ENCODE measurements around the gene KRT12. TPM values are rescaled to one million over a fixed set of nuclear protein-coding genes. Genes with fewer than 3 reads are reported as not detected.
"Not testable (repeated sequence)": the region's sequence is repeated elsewhere in the genome, so short reads cannot be mapped to it uniquely, and the experiment has no call there.

KRT12 gene
- total RNA-seq, 1 donor from 2014 or later: not detected

- intact Hi-C loops (cut with DNase I): no loop called here
- Histone ChIP-seq H3K36me3 (no peaks in the 10 kb centered on the region), H3K27ac (no peak overlapping the region), H3K4me1 (no peaks in the 10 kb centered on the region), H3K4me3 (no peak overlapping the region), H3K27me3 (ENCODE audit: low read depth) (peaks cover 9% of the 10 kb centered on the region), H3K9me3 (no peaks in the 10 kb centered on the region)
- DNase-seq (no peak), ATAC-seq (no peak)
- TF ChIP-seq CTCF (IDR thresholded peaks at IDR 0.05): no peak
Observed at GRCh38 chr17:40862985-40863733, 3.9 kb downstream of the KRT12 start.

GRCh38 chr17:40859536-40859935 lies 7.5 kb downstream of the KRT12 start:
- H3K27me3 ChIP-seq (ENCODE audit: low read depth): peaks cover 9% of the 10 kb centered on the region
- H3K27ac ChIP-seq: no peak overlapping the region
- no peaks in the 10 kb centered on the region for H3K4me1 ChIP-seq
- ATAC-seq: no peak
- intact Hi-C loops (cut with DNase I): no loop called here
- no peaks in the 10 kb centered on the region for H3K9me3 ChIP-seq
- no peak overlapping the region for H3K4me3 ChIP-seq
- DNase-seq: no peak
- no peak for TF ChIP-seq CTCF (IDR thresholded peaks at IDR 0.05)
- no peaks in the 10 kb centered on the region for H3K36me3 ChIP-seq

GRCh38 chr17:40858667-40859066 lies 8.4 kb downstream of the KRT12 start:
- H3K27me3 ChIP-seq (ENCODE audit: low read depth); DNase-seq; H3K4me3 ChIP-seq; H3K36me3 ChIP-seq; H3K27ac ChIP-seq; H3K4me1 ChIP-seq; ATAC-seq; H3K9me3 ChIP-seq; intact Hi-C loops (cut with DNase I): not testable (repeated sequence)

- TF ChIP-seq CTCF (IDR thresholded peaks at IDR 0.05): no peak
- Histone ChIP-seq H3K9me3 (no peaks in the 10 kb centered on the region), H3K4me3 (no peak overlapping the region), H3K27ac (no peak overlapping the region), H3K27me3 (ENCODE audit: low read depth) (no peaks in the 10 kb centered on the region), H3K36me3 (no peaks in the 10 kb centered on the region), H3K4me1 (no peaks in the 10 kb centered on the region)
- DNase-seq (no peak), ATAC-seq (no peak)
- intact Hi-C loops (cut with DNase I): no loop called here
Observed at GRCh38 chr17:40857535-40857934, 9.5 kb downstream of the KRT12 start.

- no peaks in the 10 kb centered on the region for H3K4me1 ChIP-seq
- no peaks in the 10 kb centered on the region for H3K9me3 ChIP-seq
- no peak for DNase-seq
- H3K27ac ChIP-seq: no peak overlapping the region
- no peak for TF ChIP-seq CTCF (IDR thresholded peaks at IDR 0.05)
- no peaks in the 10 kb centered on the region for H3K36me3 ChIP-seq
- no peak overlapping the region for H3K4me3 ChIP-seq
- H3K27me3 ChIP-seq (ENCODE audit: low read depth): peaks cover 5% of the 10 kb centered on the region
- intact Hi-C loops (cut with DNase I): no loop called here
- no peak for ATAC-seq
Observed at GRCh38 chr17:40854175-40854814, 12.7 kb downstream of the KRT12 start.

- ATAC-seq (no peak), DNase-seq (no peak)
- no peak for TF ChIP-seq CTCF (IDR thresholded peaks at IDR 0.05)
- H3K4me1 ChIP-seq: no peaks in the 10 kb centered on the region
- H3K9me3 ChIP-seq: no peaks in the 10 kb centered on the region
- H3K27ac ChIP-seq: no peak overlapping the region
- no peaks in the 10 kb centered on the region for H3K36me3 ChIP-seq
- intact Hi-C loops (cut with DNase I): no loop called here
- peaks cover 7% of the 10 kb centered on the region for H3K27me3 ChIP-seq (ENCODE audit: low read depth)
- H3K4me3 ChIP-seq: no peak overlapping the region
Observed at GRCh38 chr17:40852364-40852763, 14.7 kb downstream of the KRT12 start.
